ENCODE measurements around the gene ANKRD36C.
A peak's percentile ranks its signal among the peaks of the same experiment; 100 is the strongest.
"Not testable (repeated sequence)": the region's sequence is repeated elsewhere in the genome, so short reads cannot be mapped to it uniquely, and the experiment has no call there.

ANKRD36C gene

DNA sequence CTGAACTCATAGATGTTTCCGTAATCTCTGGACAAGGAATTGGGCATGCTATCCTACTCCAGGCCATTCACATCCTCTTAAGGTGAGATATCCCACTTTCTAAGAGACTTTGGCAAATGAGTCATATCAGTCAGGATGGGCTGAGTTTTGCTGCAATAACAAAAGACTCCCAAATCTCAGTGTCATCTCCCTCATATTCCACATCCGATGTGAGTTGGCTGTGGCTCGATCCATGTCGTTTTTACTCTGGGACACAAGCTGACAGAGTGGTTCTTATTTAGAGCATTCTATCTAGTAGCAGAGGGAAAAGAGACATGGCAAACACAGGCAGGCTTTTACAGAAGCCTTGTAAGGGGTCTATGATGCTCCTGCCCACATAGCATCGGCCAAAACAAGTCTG is 14.6 kb upstream of the ANKRD36C start:
- DNase-seq = not testable (repeated sequence)

DNA sequence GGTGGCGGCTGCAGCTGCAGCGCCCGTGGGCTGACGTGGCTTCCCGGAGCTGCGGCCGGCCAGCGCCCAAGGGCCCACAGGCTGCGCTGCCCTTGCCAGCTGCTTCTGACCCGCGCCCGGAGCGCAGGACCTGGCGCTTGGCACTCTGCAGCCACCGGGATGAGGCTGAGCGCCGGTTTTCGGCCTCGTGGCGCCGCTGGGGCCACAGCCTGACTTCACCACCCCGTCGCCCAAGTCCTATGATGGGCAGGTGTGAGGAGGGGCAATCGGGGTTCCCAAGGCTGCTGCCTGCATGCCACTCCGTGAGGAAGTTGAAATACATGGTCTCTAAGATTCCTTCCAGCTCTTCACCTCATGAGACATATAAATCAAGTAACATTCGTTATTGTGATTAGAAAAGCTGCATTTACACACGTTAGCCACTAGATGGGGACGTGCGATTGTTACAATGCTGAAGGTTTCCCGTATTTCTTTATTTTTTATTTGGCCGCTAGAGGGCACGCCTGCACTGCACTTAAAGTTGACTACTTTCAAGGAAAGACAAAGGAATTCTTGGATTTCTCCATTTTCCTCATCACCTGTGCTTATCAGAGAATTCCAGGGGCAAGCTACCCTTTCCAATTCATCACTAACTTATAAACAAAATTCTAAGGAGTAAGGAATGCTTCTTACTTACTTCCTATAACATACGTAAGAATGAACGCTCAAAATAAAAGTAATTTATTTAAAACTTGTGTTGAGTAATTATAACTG is 1.1 kb upstream of the ANKRD36C start:
- DNase-seq = peak; percentile 81

GRCh38 chr2:95992102-95992501 is 478 bp upstream of the ANKRD36C start:
- DNase-seq = not testable (repeated sequence)

GRCh38 chr2:95990884-95991283 is 740 bp downstream of the ANKRD36C start:
- DNase-seq = not testable (repeated sequence)

- DNase-seq = not testable (repeated sequence)
Observed at GRCh38 chr2:95951662-95952061, 40.0 kb downstream of the ANKRD36C start.

DNA sequence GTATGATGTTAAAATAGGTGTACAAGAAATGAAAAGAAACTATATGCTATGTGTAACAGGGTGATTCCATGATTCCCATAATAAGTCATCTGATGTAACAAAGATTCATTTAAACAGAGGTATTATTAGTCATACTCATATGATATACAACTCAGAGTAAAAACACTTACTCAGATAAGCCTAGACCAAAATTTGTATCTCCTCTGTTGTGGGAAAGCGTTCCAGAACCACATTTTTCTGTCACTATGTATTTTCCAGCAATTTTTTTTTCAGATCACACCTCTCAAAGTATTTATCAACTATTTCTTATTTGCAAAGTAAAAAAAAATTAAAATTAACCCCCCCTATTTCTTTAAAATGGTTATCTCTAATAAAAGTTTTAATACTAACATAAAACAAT is 43.6 kb downstream of the ANKRD36C start:
- not testable (repeated sequence) for DNase-seq

- not testable (repeated sequence) for DNase-seq
Observed at GRCh38 chr2:95939947-95940346, 51.7 kb downstream of the ANKRD36C start.

GRCh38 chr2:95930740-95931139 is 60.9 kb downstream of the ANKRD36C start:
- DNase-seq = not testable (repeated sequence)

DNA sequence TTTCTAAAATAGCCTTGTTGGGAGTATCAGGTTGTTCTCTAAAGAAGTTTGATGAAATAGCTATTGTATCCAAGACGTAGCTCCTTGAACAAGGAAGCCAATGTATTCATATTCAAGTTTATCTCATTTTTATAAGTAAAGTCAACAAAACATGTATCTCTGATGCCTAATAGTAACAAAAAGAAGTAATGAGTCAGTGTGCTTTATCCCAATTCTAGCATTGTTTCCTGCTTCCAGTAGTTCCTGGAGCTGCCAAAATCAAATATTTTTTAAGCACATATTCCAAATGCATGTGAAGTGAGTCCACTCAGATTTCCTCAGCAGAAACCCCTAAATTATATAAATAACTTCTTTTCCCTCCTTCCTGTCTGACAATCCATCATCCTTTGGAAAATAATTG is 74.6 kb downstream of the ANKRD36C start:
- not testable (repeated sequence) for DNase-seq

DNA sequence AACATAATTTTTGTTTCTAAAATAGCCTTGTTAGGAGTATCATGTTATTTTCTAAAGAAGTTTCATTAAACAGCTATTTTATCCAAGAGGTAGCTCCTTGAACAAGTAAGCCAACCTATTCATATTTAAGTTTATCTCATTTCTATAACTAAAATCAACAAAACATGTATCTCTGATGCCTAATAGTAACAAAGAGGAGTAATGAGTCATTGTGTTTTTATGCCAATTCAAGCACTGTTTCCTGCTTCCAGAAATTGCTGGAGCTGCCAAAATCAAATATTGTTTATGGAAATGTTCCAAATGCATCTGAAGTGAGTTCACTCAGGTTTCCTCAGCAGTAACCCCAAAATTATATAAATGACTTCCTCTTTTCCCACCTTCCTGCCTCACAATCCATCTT is 76.5 kb downstream of the ANKRD36C start:
- DNase-seq = not testable (repeated sequence)

- not testable (repeated sequence) for DNase-seq
Observed at GRCh38 chr2:95911431-95911830, 80.2 kb downstream of the ANKRD36C start.

DNA sequence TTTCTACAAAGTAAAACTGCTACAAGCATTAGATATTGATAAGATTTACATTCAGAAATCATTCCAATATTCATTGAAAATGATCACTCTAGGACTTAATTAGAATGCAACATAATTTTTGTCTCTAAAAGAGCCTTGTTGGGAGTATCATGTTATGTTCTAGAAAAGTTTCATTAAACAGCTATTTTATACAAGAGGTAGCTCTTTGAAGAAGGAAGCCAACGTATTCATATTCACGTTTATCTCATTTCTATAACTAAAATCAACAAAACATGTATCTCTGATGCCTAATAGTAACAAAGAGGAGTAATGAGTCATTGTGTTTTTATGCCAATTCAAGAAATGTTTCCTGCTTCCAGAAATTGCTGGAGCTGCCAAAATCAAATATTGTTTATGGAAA is 97.2 kb downstream of the ANKRD36C start:
- DNase-seq = not testable (repeated sequence)

DNA sequence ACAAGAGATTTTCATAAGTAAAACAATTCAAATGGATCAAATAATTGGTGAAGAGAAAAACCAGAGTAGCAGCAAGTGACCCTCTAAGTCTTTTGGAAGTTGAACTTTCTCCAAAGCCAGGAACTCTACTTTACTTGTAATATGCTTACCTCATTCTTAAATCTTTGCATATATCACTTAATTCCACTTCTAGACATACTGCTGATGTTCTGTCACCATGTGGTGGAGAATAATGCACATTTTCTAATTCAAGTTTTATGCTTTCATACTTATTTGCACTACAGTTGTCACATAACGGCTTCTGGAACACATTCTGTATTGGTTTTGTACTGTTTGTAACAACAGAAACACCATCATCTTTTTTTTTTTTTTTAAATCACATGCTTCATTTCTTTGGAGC is 123.7 kb downstream of the ANKRD36C start:
- not testable (repeated sequence) for DNase-seq

DNA sequence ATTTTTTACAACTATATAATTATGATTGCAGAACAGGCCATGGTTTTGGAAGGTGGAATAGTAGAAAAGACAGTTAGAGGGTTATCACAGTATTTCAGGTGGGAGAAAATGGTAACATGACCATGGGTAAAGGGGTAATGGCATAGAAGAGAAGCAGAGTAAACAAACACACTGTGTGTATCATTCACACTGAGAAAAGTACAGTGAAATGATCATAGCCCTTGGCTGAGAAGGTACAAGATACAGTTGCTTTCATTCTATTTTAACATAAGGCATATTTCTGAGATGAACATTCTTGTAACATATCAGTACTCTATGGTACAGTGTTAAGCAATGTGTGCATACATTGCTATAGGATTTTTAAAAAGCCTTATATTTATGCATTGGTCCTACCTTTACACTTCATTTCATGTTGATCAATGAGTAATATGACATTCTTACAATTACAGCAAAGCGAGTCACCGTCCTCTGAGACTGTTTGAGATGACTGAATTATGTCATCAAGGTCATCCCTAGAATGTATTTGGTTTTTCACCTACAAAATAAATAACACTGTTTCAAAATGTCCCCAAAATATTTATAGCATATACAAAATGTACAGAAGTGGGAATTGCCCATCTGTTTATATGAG is 124.5 kb downstream of the ANKRD36C start:
- not testable (repeated sequence) for DNase-seq

DNA sequence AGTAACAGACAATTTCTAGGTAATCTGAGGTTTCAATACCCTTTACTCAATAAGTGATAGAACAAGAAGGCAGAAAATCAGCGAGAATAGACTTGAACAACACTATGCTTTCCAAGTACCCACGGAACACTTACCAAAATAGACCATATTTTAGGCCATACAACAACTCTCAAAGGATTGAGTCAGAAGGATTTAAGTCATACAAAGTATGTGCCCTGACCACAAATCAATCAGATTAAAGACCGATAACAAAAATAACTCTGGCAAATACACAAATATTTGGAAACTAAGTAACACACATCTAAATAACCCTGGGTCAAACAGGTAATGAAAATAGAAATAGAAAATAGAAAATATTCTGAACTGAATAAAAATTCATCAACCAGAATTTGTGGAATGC is 129.5 kb downstream of the ANKRD36C start:
- DNase-seq = not testable (repeated sequence)

DNA sequence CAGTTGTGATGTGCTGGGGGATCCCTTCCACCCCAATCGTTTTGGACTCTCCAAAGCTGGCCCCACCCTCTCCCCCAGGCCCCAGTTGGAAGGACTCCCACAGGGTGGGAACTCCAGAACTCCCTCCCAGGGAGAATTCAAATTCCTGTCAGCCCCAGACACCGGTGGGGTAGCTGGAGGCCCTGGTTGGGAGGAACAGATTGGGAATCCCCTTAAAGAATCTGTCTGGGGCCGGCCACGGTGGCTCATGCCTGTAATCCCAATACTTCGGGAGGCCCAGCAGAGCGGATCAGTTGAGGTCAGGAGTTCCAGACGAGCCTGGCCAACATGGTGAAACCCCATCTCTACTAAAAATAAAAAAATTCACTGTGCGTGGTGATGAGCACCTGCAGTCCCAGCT is 155.5 kb downstream of the ANKRD36C start:
- DNase-seq = no peak

- DNase-seq = not testable (repeated sequence)
Observed at GRCh38 chr2:95834077-95835013, 157.3 kb downstream of the ANKRD36C start.

- not testable (repeated sequence) for DNase-seq
Observed at GRCh38 chr2:95824218-95824617, 167.4 kb downstream of the ANKRD36C start.

- not testable (repeated sequence) for DNase-seq
Observed at GRCh38 chr2:95817521-95817920, 174.1 kb downstream of the ANKRD36C start.

DNA sequence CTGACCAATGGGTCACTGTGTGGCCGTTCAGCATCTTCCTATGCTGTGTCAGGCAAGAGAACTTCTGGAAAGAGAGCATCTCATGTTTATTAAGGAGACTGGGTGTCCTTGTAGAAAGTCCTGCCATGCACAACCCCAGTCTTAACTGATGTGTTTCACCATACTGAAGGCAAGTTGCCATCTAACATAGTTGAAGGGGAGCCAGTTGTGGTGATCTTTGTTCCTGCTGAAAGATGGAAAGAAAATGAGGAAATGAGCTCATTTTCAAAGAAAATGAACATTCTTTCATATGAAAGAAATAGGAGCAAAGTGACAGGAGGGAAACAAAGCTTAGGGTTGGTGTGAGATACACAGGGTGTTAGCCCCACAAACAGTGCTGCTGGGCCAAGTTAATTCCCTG is 178.3 kb downstream of the ANKRD36C start:
- DNase-seq = not testable (repeated sequence)

- DNase-seq = no peak
Observed at GRCh38 chr2:95799892-95800291, 191.7 kb downstream of the ANKRD36C start.

GRCh38 chr2:95799147-95799889 is 192.3 kb downstream of the ANKRD36C start:
- not testable (repeated sequence) for DNase-seq
